ENCODE data around the gene BTRC.

Gene BTRC

GRCh38 chr10:101570428-101571270, 216.7 kb downstream of the BTRC start:
- Histone ChIP-seq H3K79me1 (ENCODE audit: low read length) (no peaks in the 10 kb centered on the region), H3K9me3 (ENCODE audit: insufficient read depth, low read depth, low read length) (peaks cover 4% of the 10 kb centered on the region), H3K27ac (ENCODE audit: low read depth, low read length) (no peak overlapping the region), H3K36me3 (ENCODE audit: control insufficient read depth in 1 of 2, insufficient read depth in 2 of 2, low read length in 2 of 2) (no peaks in the 10 kb centered on the region), H4K8ac (ENCODE audit: low read depth, low read length) (peak overlapping the region; percentile 11), H3K27me3 (ENCODE audit: insufficient read depth, low read length) (peaks cover 13% of the 10 kb centered on the region), H2AK5ac (ENCODE audit: low read length) (no peak overlapping the region), H3K14ac (ENCODE audit: low read length) (no peak overlapping the region), H3K23ac (ENCODE audit: low read length) (no peak overlapping the region), H3K4ac (ENCODE audit: low read depth, low read length) (no peak overlapping the region), H3K9ac (ENCODE audit: low read length) (no peak overlapping the region), H3K18ac (ENCODE audit: low read length) (no peak overlapping the region), H3K4me1 (ENCODE audit: control insufficient read depth in 1 of 2, insufficient read depth in 2 of 2, low read length in 2 of 2) (peaks cover 0 to 10% of the 10 kb centered on the region in 2 experiments), H4K12ac (ENCODE audit: low read depth, low read length) (no peak overlapping the region), H2BK5ac (ENCODE audit: low read depth, low read length, poor library complexity) (no peak overlapping the region), H2AFZ (ENCODE audit: insufficient read depth, low read length, poor library complexity) (peak overlapping the region; percentile 73), H4K91ac (ENCODE audit: low read depth, low read length) (no peak overlapping the region), H3K79me2 (ENCODE audit: control insufficient read depth, insufficient read depth, low read length, poor library complexity) (peaks cover 2% of the 10 kb centered on the region), H3K4me2 (ENCODE audit: low read length) (peak overlapping the region; percentile 90), H2BK12ac (ENCODE audit: low read length) (no peak overlapping the region), H2BK120ac (ENCODE audit: insufficient read depth, low read length, poor library complexity) (no peak overlapping the region), H3K4me3 (ENCODE audit: low read depth, low read length) (no peak overlapping the region)
- DNase-seq: peak in 1 of 2 donors; percentile 7
- no CpG with 5 or more reads among the region's 37 CpGs for WGBS (ENCODE audit: extremely low coverage, insufficient coverage, insufficient read length)

DNA sequence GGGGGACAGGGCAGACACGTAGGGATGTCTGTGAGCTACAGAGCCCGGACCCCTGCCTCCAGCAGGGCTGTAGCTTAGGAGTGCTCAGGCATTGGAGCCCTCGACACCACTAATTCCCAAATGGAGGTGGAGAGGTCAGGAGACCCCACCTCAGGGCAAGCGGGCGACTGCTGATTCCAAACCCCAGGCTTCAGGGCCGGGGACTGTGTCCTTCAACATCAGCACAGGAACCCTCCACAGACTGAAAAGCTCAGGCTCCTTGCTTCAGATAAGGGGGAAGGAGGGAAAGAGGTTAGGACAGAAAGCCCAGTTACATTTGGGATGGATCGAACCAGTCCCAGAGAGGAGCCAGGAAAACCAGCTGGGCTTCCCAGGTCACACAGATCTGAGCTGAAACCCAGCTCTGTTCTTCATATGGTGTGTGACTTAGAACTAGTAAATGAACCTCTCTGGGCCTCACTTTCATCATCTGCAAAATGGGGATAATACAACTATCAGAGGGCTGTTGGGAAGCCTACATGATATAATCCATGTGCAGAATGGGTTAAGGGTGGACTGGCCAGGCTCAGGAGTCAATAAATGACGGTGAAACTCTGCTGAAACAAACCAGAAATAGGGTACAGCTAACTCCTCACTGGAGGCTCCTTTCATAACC, 217.4 kb downstream of the BTRC start:
- DNase-seq: no peak
- Histone ChIP-seq H3K9me3 (ENCODE audit: insufficient read depth, low read depth, low read length) (peaks cover 4% of the 10 kb centered on the region), H3K4me3 (ENCODE audit: low read depth, low read length) (no peak overlapping the region), H2AK5ac (ENCODE audit: low read length) (no peak overlapping the region), H3K36me3 (ENCODE audit: control insufficient read depth in 1 of 2, insufficient read depth in 2 of 2, low read length in 2 of 2) (no peaks in the 10 kb centered on the region), H3K23ac (ENCODE audit: low read length) (no peak overlapping the region), H3K9ac (ENCODE audit: low read length) (no peak overlapping the region), H3K18ac (ENCODE audit: low read length) (no peak overlapping the region), H3K27me3 (ENCODE audit: insufficient read depth, low read length) (peaks cover 8% of the 10 kb centered on the region), H3K14ac (ENCODE audit: low read length) (no peak overlapping the region), H2BK12ac (ENCODE audit: low read length) (no peak overlapping the region), H3K79me1 (ENCODE audit: low read length) (no peaks in the 10 kb centered on the region), H2BK120ac (ENCODE audit: insufficient read depth, low read length, poor library complexity) (no peak overlapping the region), H3K4me2 (ENCODE audit: low read length) (no peak overlapping the region), H2AFZ (ENCODE audit: insufficient read depth, low read length, poor library complexity) (no peak overlapping the region), H3K4ac (ENCODE audit: low read depth, low read length) (no peak overlapping the region), H4K8ac (ENCODE audit: low read depth, low read length) (no peak overlapping the region), H3K79me2 (ENCODE audit: control insufficient read depth, insufficient read depth, low read length, poor library complexity) (peaks cover 2% of the 10 kb centered on the region), H3K27ac (ENCODE audit: low read depth, low read length) (no peak overlapping the region), H4K91ac (ENCODE audit: low read depth, low read length) (no peak overlapping the region), H2BK5ac (ENCODE audit: low read depth, low read length, poor library complexity) (no peak overlapping the region), H4K12ac (ENCODE audit: low read depth, low read length) (no peak overlapping the region), H3K4me1 (ENCODE audit: control insufficient read depth in 1 of 2, insufficient read depth in 2 of 2, low read length in 2 of 2) (peaks cover 0 to 10% of the 10 kb centered on the region in 2 experiments)
- whole genome bisulfite sequencing (ENCODE audit: extremely low coverage, insufficient coverage, insufficient read length): no CpG with 5 or more reads among the region's 8 CpGs

DNA sequence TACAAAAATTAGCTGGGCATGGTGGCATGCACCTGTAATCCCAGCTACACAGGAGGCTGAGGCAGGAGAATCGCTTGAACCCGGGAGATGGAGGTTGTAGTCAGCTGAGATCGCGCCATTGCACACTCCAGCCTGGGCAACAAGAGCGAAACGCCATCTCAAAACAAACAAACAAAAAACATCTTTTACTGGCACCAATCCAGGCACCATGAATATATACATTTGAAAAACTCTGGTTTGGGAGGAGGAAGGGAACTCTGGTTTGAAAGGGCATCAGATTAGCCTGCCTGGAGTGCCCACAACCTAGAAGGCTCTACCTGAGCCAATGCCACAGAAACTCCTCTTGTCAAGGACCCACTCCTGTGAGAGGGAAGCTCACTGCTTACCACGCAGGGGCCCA, 218.2 kb downstream of the BTRC start:
- WGBS (ENCODE audit: extremely low coverage, insufficient coverage, insufficient read length): no CpG with 5 or more reads among the region's 7 CpGs
- no peak overlapping the region for H3K23ac ChIP-seq (ENCODE audit: low read length)
- H3K9me3 ChIP-seq (ENCODE audit: insufficient read depth, low read depth, low read length): peaks cover 4% of the 10 kb centered on the region
- H3K36me3 ChIP-seq (ENCODE audit: control insufficient read depth in 1 of 2, insufficient read depth in 2 of 2, low read length in 2 of 2): no peaks in the 10 kb centered on the region
- H2BK12ac ChIP-seq (ENCODE audit: low read length): no peak overlapping the region
- H4K91ac ChIP-seq (ENCODE audit: low read depth, low read length): no peak overlapping the region
- H3K27ac ChIP-seq (ENCODE audit: low read depth, low read length): no peak overlapping the region
- H2BK120ac ChIP-seq (ENCODE audit: insufficient read depth, low read length, poor library complexity): no peak overlapping the region
- peaks cover 6% of the 10 kb centered on the region for H3K27me3 ChIP-seq (ENCODE audit: insufficient read depth, low read length)
- H3K18ac ChIP-seq (ENCODE audit: low read length): no peak overlapping the region
- H3K14ac ChIP-seq (ENCODE audit: low read length): no peak overlapping the region
- H4K12ac ChIP-seq (ENCODE audit: low read depth, low read length): no peak overlapping the region
- H3K79me2 ChIP-seq (ENCODE audit: control insufficient read depth, insufficient read depth, low read length, poor library complexity): peaks cover 2% of the 10 kb centered on the region
- H2AK5ac ChIP-seq (ENCODE audit: low read length): no peak overlapping the region
- no peak overlapping the region for H4K8ac ChIP-seq (ENCODE audit: low read depth, low read length)
- H3K79me1 ChIP-seq (ENCODE audit: low read length): no peaks in the 10 kb centered on the region
- H3K4ac ChIP-seq (ENCODE audit: low read depth, low read length): no peak overlapping the region
- no peak overlapping the region for H3K4me2 ChIP-seq (ENCODE audit: low read length)
- no peak overlapping the region for H2AFZ ChIP-seq (ENCODE audit: insufficient read depth, low read length, poor library complexity)
- no peak overlapping the region for H3K4me3 ChIP-seq (ENCODE audit: low read depth, low read length)
- H3K9ac ChIP-seq (ENCODE audit: low read length): no peak overlapping the region
- peaks cover 0 to 10% of the 10 kb centered on the region in 2 experiments for H3K4me1 ChIP-seq (ENCODE audit: control insufficient read depth in 1 of 2, insufficient read depth in 2 of 2, low read length in 2 of 2)
- no peak for DNase-seq
- no peak overlapping the region for H2BK5ac ChIP-seq (ENCODE audit: low read depth, low read length, poor library complexity)

- no CpG with 5 or more reads among the region's 2 CpGs for WGBS (ENCODE audit: extremely low coverage, insufficient coverage, insufficient read length)
- Histone ChIP-seq H3K4ac (ENCODE audit: low read depth, low read length) (no peak overlapping the region), H3K4me1 (ENCODE audit: control insufficient read depth in 1 of 2, insufficient read depth in 2 of 2, low read length in 2 of 2) (peaks cover 0 to 10% of the 10 kb centered on the region in 2 experiments), H3K9me3 (ENCODE audit: insufficient read depth, low read depth, low read length) (peaks cover 4% of the 10 kb centered on the region), H4K8ac (ENCODE audit: low read depth, low read length) (no peak overlapping the region), H3K27me3 (ENCODE audit: insufficient read depth, low read length) (peaks cover 3% of the 10 kb centered on the region), H3K23ac (ENCODE audit: low read length) (no peak overlapping the region), H3K14ac (ENCODE audit: low read length) (no peak overlapping the region), H4K91ac (ENCODE audit: low read depth, low read length) (no peak overlapping the region), H2BK12ac (ENCODE audit: low read length) (no peak overlapping the region), H2AFZ (ENCODE audit: insufficient read depth, low read length, poor library complexity) (no peak overlapping the region), H2BK5ac (ENCODE audit: low read depth, low read length, poor library complexity) (no peak overlapping the region), H4K12ac (ENCODE audit: low read depth, low read length) (no peak overlapping the region), H3K27ac (ENCODE audit: low read depth, low read length) (no peak overlapping the region), H3K18ac (ENCODE audit: low read length) (no peak overlapping the region), H2BK120ac (ENCODE audit: insufficient read depth, low read length, poor library complexity) (no peak overlapping the region), H3K36me3 (ENCODE audit: control insufficient read depth in 1 of 2, insufficient read depth in 2 of 2, low read length in 2 of 2) (peaks cover 0 to 2% of the 10 kb centered on the region in 2 experiments), H3K79me2 (ENCODE audit: control insufficient read depth, insufficient read depth, low read length, poor library complexity) (peaks cover 2% of the 10 kb centered on the region), H3K79me1 (ENCODE audit: low read length) (no peaks in the 10 kb centered on the region), H3K9ac (ENCODE audit: low read length) (peak overlapping the region; percentile 11), H3K4me3 (ENCODE audit: low read depth, low read length) (no peak overlapping the region), H3K4me2 (ENCODE audit: low read length) (no peak overlapping the region), H2AK5ac (ENCODE audit: low read length) (no peak overlapping the region)
- DNase-seq: no peak
Measured at GRCh38 chr10:101572785-101573184, 218.8 kb downstream of the BTRC start.

Measured in trophoblast cell (in vitro differentiated cells and primary cell).